ENCODE data around the gene CETN1. TPM values are rescaled to one million over a fixed set of nuclear protein-coding genes. Genes with fewer than 3 reads are reported as not detected.

Gene CETN1
- total RNA-seq, 4 donors from 2014 or later: not detected

DNA sequence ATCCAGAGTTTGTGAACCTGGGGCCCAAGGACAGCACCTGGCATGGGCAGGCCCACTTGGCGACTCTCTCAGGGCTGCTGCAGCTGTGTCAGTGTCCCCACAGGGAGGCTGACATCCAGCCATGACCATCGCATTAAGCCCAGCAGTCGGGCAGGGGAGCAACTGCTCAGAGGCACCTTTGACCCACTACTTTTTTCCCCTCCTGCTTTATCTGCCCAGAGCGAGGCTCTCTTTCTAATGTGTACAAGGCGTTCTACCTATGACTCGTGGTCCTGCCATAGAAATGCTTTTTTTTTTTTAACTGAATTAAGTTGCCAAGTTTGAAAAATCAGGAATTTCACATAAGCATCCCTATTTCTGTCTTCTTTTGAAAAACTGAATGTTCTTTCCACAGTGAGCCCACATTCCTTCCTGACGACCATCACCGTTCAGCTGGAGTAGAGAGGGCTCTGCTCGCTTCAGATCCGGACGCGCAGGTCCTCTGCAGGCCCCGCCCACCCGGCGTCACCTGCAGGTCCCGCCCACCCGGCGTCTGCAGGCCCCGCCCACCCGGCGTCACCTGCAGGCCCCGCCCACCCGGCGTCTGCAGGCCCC is 16.2 kb downstream of the CETN1 start:
- H3K4me3 ChIP-seq: no peak overlapping the region
- no peaks in the 10 kb centered on the region for H3K9me3 ChIP-seq
- DNase-seq (no peak), ATAC-seq (no peak)
- no peak overlapping the region for H3K27ac ChIP-seq
- in situ Hi-C loops (cut with MboI; ENCODE audit: low sequenced_read_pairs in 4 of 4) (no loop called here), intact Hi-C loops (cut with DNase I; ENCODE audit: low total_unique reads) (no loop called here)
- no peaks in the 10 kb centered on the region for H3K4me1 ChIP-seq
- no peak for TF ChIP-seq POLR2A (IDR thresholded peaks at IDR 0.05)
- TF ChIP-seq, protein P1, sequence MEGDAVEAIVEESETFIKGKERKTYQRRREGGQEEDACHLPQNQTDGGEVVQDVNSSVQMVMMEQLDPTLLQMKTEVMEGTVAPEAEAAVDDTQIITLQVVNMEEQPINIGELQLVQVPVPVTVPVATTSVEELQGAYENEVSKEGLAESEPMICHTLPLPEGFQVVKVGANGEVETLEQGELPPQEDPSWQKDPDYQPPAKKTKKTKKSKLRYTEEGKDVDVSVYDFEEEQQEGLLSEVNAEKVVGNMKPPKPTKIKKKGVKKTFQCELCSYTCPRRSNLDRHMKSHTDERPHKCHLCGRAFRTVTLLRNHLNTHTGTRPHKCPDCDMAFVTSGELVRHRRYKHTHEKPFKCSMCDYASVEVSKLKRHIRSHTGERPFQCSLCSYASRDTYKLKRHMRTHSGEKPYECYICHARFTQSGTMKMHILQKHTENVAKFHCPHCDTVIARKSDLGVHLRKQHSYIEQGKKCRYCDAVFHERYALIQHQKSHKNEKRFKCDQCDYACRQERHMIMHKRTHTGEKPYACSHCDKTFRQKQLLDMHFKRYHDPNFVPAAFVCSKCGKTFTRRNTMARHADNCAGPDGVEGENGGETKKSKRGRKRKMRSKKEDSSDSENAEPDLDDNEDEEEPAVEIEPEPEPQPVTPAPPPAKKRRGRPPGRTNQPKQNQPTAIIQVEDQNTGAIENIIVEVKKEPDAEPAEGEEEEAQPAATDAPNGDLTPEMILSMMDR (IDR thresholded peaks at IDR 0.05 in 4 of 5, conservative IDR thresholded peaks at IDR 0.05 in 1 of 5): no peak
- H3K36me3 ChIP-seq: no peaks in the 10 kb centered on the region
- peaks cover 0 to 19% (median 10%) of the 10 kb centered on the region in 3 donors for H3K27me3 ChIP-seq

DNA sequence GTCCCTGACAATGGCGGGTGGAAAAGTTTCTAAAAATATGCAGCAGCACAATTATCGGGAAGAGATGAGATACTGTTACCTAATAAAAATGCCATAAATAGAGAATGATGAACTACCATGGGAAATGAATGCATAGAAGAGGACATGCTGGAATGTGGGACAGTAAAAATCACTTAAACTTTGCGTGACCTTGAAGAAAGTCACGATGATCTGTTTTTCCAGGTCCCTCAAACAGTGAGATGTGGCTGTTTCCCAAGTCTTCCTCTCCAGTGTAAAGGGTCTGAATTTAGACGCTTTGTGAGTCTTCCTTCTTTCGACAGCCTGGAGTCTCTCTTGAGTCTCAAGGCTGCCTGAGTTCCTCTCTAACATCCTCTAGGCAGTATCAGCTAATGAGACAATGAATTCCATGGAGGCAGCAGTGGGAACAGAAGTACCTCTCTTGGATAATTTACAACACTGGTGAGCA is 18.0 kb downstream of the CETN1 start:
- no peaks in the 10 kb centered on the region for H3K9me3 ChIP-seq
- H3K4me1 ChIP-seq: no peaks in the 10 kb centered on the region
- H3K27ac ChIP-seq: no peak overlapping the region
- no peaks in the 10 kb centered on the region for H3K36me3 ChIP-seq
- in situ Hi-C loops (cut with MboI; ENCODE audit: low sequenced_read_pairs in 4 of 4) (no loop called here), intact Hi-C loops (cut with DNase I; ENCODE audit: low total_unique reads) (no loop called here)
- H3K27me3 ChIP-seq: peaks cover 0 to 19% (median 10%) of the 10 kb centered on the region in 3 donors
- DNase-seq: no peak
- no peak for ATAC-seq
- H3K4me3 ChIP-seq: no peak overlapping the region
- TF ChIP-seq POLR2A (IDR thresholded peaks at IDR 0.05): no peak
- TF ChIP-seq, protein P1 (IDR thresholded peaks at IDR 0.05 in 4 of 5, conservative IDR thresholded peaks at IDR 0.05 in 1 of 5): no peak

DNA sequence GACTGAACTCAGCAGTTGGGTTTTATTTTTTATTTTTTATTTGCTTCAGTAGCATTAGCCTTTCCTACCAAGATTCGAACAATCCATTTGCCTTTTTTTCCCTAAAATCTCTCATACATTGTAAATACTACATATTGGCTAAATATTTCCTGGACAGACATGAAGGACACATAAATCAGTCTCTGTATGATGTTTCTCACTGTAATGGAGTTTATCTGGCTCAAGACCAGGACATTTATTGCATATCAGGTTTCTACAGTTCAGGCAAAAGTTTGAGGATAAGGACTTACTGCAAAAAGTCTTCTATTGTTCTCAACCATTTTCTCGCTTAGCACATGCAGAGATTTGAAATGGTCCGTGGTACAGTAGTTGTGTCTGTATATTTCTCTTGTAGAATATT is 19.9 kb downstream of the CETN1 start:
- ATAC-seq (no peak), DNase-seq (no peak)
- Histone ChIP-seq H3K27ac (no peak overlapping the region), H3K4me3 (no peak overlapping the region), H3K36me3 (no peaks in the 10 kb centered on the region), H3K4me1 (no peaks in the 10 kb centered on the region), H3K27me3 (peaks cover 0 to 17% (median 6%) of the 10 kb centered on the region in 3 donors), H3K9me3 (no peaks in the 10 kb centered on the region)
- TF ChIP-seq, protein P1 (IDR thresholded peaks at IDR 0.05 in 4 of 5, conservative IDR thresholded peaks at IDR 0.05 in 1 of 5): no peak
- TF ChIP-seq POLR2A (IDR thresholded peaks at IDR 0.05): no peak
- intact Hi-C loops (cut with DNase I; ENCODE audit: low total_unique reads): no loop called here
- in situ Hi-C loops (cut with MboI; ENCODE audit: low sequenced_read_pairs in 4 of 4): loop anchor here in 2 of 4 donors (25.0 kb wide), 2 partner anchors 88 to 237 kb away; partner anchors contain the start of gene COLEC12 (in 2 of the 2)

DNA sequence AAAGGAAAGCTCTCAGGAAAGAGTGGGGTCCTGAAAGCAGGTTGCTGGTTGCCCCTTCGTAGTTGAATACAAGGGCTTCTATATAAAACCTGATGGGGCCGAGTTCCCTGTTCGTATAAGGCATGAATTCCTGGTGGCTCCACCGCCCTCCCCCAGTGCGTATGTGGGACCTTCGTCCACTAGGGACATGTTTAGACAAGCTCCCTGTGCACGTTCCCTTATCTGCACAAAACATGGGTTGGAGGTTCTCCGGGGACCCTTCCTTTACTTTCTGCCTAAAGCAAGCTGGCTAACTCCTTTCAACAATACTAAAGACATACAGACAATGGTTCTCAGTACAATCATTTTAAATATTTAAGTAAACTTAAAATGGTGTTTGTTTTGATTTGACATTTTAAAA is 24.6 kb downstream of the CETN1 start:
- no peaks in the 10 kb centered on the region for H3K27me3 ChIP-seq
- in situ Hi-C loops (cut with MboI; ENCODE audit: low sequenced_read_pairs in 4 of 4): loop anchor here in 2 of 4 donors (25.0 kb wide), 2 partner anchors 92 to 233 kb away; partner anchors contain the start of gene COLEC12 (in 2 of the 2)
- H3K36me3 ChIP-seq: no peaks in the 10 kb centered on the region
- no peaks in the 10 kb centered on the region for H3K9me3 ChIP-seq
- TF ChIP-seq POLR2A (IDR thresholded peaks at IDR 0.05): no peak
- TF ChIP-seq, protein P1 (IDR thresholded peaks at IDR 0.05 in 4 of 5, conservative IDR thresholded peaks at IDR 0.05 in 1 of 5): no peak
- DNase-seq (no peak), ATAC-seq (no peak)
- intact Hi-C loops (cut with DNase I; ENCODE audit: low total_unique reads): no loop called here
- H3K4me1 ChIP-seq: no peaks in the 10 kb centered on the region
- H3K27ac ChIP-seq: no peak overlapping the region
- H3K4me3 ChIP-seq: no peak overlapping the region

All from gastrocnemius medialis (tissue), 4 donors.